M059J (cell line): Measurements from ENCODE around the gene FAM13A. TPM values are rescaled to one million over a fixed set of nuclear protein-coding genes. Genes with fewer than 3 reads are reported as not detected.

ENCODE experiments used
- DNase-seq: peaks from one replicate; pipeline ENCODE4 v3.0.0-alpha.2; 2012; ENCODE audit warnings: low read depth
- total RNA-seq: library from RNA; depleted of rRNA; stranded (reverse); fragments of >200 nt; shearing (Covaris generic); gene quantifications from 2 replicates; pipeline ENCODE4 v1.2.3, GENCODE V29; 2014

FAM13A gene
- total RNA-seq, 1 experiment from 2014 or later, result 9.7 TPM

- no peak for DNase-seq
Measured at GRCh38 chr4:88747351-88747750, 309.6 kb downstream of the FAM13A start.

- no peak for DNase-seq
Measured at GRCh38 chr4:88746206-88746605, 310.8 kb downstream of the FAM13A start.

GRCh38 chr4:88745581-88746163, 311.3 kb downstream of the FAM13A start:
- DNase-seq, result no peak

GRCh38 chr4:88745175-88745574, 311.8 kb downstream of the FAM13A start:
- DNase-seq, result no peak

- no peak for DNase-seq
Measured at GRCh38 chr4:88744609-88745008, 312.4 kb downstream of the FAM13A start.

GRCh38 chr4:88743696-88744095, 313.3 kb downstream of the FAM13A start:
- DNase-seq, result peak; percentile 75

- DNase-seq, result peak; percentile 53
Measured at GRCh38 chr4:88742561-88742960, 314.4 kb downstream of the FAM13A start.

GRCh38 chr4:88738180-88738579, 318.8 kb downstream of the FAM13A start:
- no peak for DNase-seq

GRCh38 chr4:88737307-88737941, 319.6 kb downstream of the FAM13A start:
- DNase-seq, result no peak

- DNase-seq, result no peak
Measured at GRCh38 chr4:88736264-88736663, 320.7 kb downstream of the FAM13A start.

GRCh38 chr4:88735564-88735963, 321.4 kb downstream of the FAM13A start:
- DNase-seq, result no peak

- no peak for DNase-seq
Measured at GRCh38 chr4:88734403-88734949, 322.5 kb downstream of the FAM13A start.

- DNase-seq, result no peak
Measured at GRCh38 chr4:88732714-88733368, 324.1 kb downstream of the FAM13A start.

GRCh38 chr4:88731381-88731780, 325.6 kb downstream of the FAM13A start:
- no peak for DNase-seq

- no peak for DNase-seq
Measured at GRCh38 chr4:88730811-88731210, 326.2 kb downstream of the FAM13A start.

- DNase-seq, result no peak
Measured at GRCh38 chr4:88729146-88729760, 327.7 kb downstream of the FAM13A start.

GRCh38 chr4:88728146-88728545, 328.8 kb downstream of the FAM13A start:
- no peak for DNase-seq

- DNase-seq, result no peak
Measured at GRCh38 chr4:88725986-88726385, 331.0 kb downstream of the FAM13A start.

- no peak for DNase-seq
Measured at GRCh38 chr4:88725143-88725542, 331.8 kb downstream of the FAM13A start.

- DNase-seq, result no peak
Measured at GRCh38 chr4:88724406-88724805, 332.6 kb downstream of the FAM13A start.

GRCh38 chr4:88722828-88723227, 334.2 kb downstream of the FAM13A start:
- no peak for DNase-seq

- DNase-seq, result no peak
Measured at GRCh38 chr4:88722276-88722780, 334.7 kb downstream of the FAM13A start.
